Activated B cell treated with CpG ODN at 0.5 μM for 24 hours (primary cell): ENCODE data around the gene PRSS50. TPM values are rescaled to one million over a fixed set of nuclear protein-coding genes. Genes with fewer than 3 reads are reported as not detected.

ENCODE experiments used
- ATAC-seq: fragments of 200-7000 bp; cut with Tn5 transposase; one replicate; pipeline ENCODE4 v1.10.0; 2021; ENCODE audit warnings: low read depth, mild to moderate bottlenecking, moderate library complexity
- CTCF ChIA-PET: fragments of 350-600 bp; sonication (Branson Sonifier 250); formaldehyde crosslinking; loops from one replicate; lab custom pipeline; 2021; ENCODE audit warnings: antibody characterized with exemption; lab: Charles Lee
- POLR2A ChIA-PET: fragments of 350-600 bp; sonication (Branson Sonifier 250); formaldehyde crosslinking; loops from one replicate; lab custom pipeline; 2021; ENCODE audit warnings: antibody characterized with exemption; lab: Charles Lee
- DNase-seq: peaks from one replicate; pipeline ENCODE4 v3.0.0; 2022
- H3K27ac Mint-ChIP-seq: one replicate; pipeline ENCODE4 v1.8.0; 2020; ENCODE audit warnings: mixed read lengths
- H3K27me3 Mint-ChIP-seq: one replicate; pipeline ENCODE4 v1.8.0; 2021; ENCODE audit warnings: mixed read lengths
- H3K36me3 Mint-ChIP-seq: one replicate; pipeline ENCODE4 v1.8.0; 2021; ENCODE audit warnings: low read depth, mixed read lengths
- H3K4me1 Mint-ChIP-seq: one replicate; pipeline ENCODE4 v1.8.0; 2021; ENCODE audit warnings: mixed read lengths
- H3K4me3 Mint-ChIP-seq: one replicate; pipeline ENCODE4 v1.8.0; 2020; ENCODE audit warnings: mild to moderate bottlenecking, mixed read lengths
- H3K9me3 Mint-ChIP-seq: one replicate; pipeline ENCODE4 v1.8.0; 2020; ENCODE audit warnings: mixed read lengths
- intact Hi-C: fragments of 100-400 bp; cut with micrococcal nuclease; formaldehyde crosslinking; loops from one replicate; pipeline ENCODE4 v1.15.1; 2024
- total RNA-seq: library from RNA; stranded (reverse); gene quantifications from 2 replicates; pipeline ENCODE4 v1.2.3, GENCODE V29; 2022
- TF ChIP-seq, protein P1 (sequence below): fragments of 200-600 bp; IDR thresholded peaks from one replicate; pipeline ENCODE4 v1.8.0; 2022; ENCODE audit warnings: antibody characterized with exemption, mild to moderate bottlenecking

The PRSS50 gene
- total RNA-seq, 1 donor from 2014 or later: not detected

DNA sequence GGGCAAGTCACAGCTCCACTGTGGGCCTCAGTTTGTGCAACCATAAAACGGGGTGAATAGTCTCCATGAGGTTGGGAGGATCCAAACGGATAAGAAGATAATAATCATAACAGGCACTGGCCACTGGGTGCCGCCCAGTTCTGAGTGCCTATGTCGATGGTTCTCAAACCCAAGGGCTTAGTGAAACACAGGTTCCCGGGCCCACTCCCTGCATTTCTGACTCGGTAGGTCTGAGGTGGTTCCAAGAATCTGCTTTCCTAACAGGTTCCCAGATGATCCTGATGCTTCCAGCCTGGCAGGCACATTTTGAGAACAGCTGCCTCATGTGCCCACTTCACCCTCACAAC is 45.3 kb downstream of the PRSS50 start:
- intact Hi-C loops: no loop called here
- TF ChIP-seq, protein P1, sequence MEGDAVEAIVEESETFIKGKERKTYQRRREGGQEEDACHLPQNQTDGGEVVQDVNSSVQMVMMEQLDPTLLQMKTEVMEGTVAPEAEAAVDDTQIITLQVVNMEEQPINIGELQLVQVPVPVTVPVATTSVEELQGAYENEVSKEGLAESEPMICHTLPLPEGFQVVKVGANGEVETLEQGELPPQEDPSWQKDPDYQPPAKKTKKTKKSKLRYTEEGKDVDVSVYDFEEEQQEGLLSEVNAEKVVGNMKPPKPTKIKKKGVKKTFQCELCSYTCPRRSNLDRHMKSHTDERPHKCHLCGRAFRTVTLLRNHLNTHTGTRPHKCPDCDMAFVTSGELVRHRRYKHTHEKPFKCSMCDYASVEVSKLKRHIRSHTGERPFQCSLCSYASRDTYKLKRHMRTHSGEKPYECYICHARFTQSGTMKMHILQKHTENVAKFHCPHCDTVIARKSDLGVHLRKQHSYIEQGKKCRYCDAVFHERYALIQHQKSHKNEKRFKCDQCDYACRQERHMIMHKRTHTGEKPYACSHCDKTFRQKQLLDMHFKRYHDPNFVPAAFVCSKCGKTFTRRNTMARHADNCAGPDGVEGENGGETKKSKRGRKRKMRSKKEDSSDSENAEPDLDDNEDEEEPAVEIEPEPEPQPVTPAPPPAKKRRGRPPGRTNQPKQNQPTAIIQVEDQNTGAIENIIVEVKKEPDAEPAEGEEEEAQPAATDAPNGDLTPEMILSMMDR: no peak
- H3K9me3 Mint-ChIP-seq: no peaks in the 10 kb centered on the region
- no peak overlapping the region for H3K4me3 Mint-ChIP-seq
- H3K27ac Mint-ChIP-seq: no peak overlapping the region
- ATAC-seq: no peak
- H3K36me3 Mint-ChIP-seq: no peaks in the 10 kb centered on the region
- peaks cover 8% of the 10 kb centered on the region for H3K27me3 Mint-ChIP-seq
- no peak for DNase-seq
- CTCF ChIA-PET: interaction anchor here (1.2 kb wide), 1 partner anchor 184 kb away, joined by 4 read pairs; no protein-coding TSS in a partner anchor
- H3K4me1 Mint-ChIP-seq: no peaks in the 10 kb centered on the region
- POLR2A ChIA-PET: no interaction called here

- Mint-ChIP-seq H3K9me3 (no peaks in the 10 kb centered on the region), H3K27ac (no peak overlapping the region), H3K4me3 (no peak overlapping the region), H3K4me1 (no peaks in the 10 kb centered on the region), H3K27me3 (peaks cover 8% of the 10 kb centered on the region), H3K36me3 (no peaks in the 10 kb centered on the region)
- no peak for ATAC-seq
- POLR2A ChIA-PET: no interaction called here
- intact Hi-C loops: no loop called here
- TF ChIP-seq, protein P1: no peak
- DNase-seq: no peak
- CTCF ChIA-PET: interaction anchor here (1.2 kb wide), 1 partner anchor 183 kb away, joined by 4 read pairs; no protein-coding TSS in a partner anchor
Measured at GRCh38 chr3:46671541-46672348, 45.9 kb downstream of the PRSS50 start.

DNA sequence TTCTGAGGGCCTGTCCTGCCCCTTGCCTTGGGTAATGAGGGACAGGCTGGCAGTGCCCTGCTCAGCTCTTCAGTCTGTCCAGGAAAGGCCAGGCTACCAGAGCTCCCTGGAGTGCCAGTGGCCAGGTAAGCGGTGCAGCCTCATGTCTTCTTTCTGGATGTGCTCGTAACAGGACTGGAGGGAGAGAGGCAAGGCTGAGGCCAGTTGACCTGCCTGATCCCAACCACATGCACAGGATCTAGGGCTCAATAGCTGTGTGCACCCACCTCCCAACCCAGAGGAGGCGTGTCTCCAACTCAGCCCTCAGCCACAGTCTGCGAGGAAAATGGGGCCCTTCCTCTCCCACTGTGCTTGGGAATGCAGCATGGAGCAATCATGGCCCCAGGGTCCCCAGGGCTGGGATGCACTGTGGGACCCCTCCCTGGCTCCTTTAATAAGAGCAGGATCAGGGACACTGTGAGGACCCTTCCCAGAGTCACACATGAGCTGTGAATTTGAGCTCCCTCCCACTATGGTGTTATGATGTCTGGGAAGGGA is 46.7 kb downstream of the PRSS50 start:
- ATAC-seq (no peak), DNase-seq (no peak)
- Mint-ChIP-seq H3K9me3 (no peaks in the 10 kb centered on the region), H3K27me3 (peaks cover 8% of the 10 kb centered on the region), H3K36me3 (no peaks in the 10 kb centered on the region), H3K27ac (no peak overlapping the region), H3K4me3 (no peak overlapping the region), H3K4me1 (no peaks in the 10 kb centered on the region)
- ChIA-PET CTCF (no interaction called here), POLR2A (no interaction called here)
- TF ChIP-seq, protein P1: no peak
- intact Hi-C loops: no loop called here

GRCh38 chr3:46670000-46670890 is 47.4 kb downstream of the PRSS50 start:
- ATAC-seq (no peak), DNase-seq (peak; percentile 9)
- CTCF ChIA-PET: no interaction called here
- POLR2A ChIA-PET: no interaction called here
- no peak overlapping the region for H3K4me3 Mint-ChIP-seq
- intact Hi-C loops: no loop called here
- H3K27me3 Mint-ChIP-seq: peaks cover 8% of the 10 kb centered on the region
- H3K4me1 Mint-ChIP-seq: no peaks in the 10 kb centered on the region
- H3K27ac Mint-ChIP-seq: no peak overlapping the region
- no peaks in the 10 kb centered on the region for H3K9me3 Mint-ChIP-seq
- H3K36me3 Mint-ChIP-seq: no peaks in the 10 kb centered on the region
- TF ChIP-seq, protein P1: no peak
